ENCODE measurements around the gene PES1. TPM values are rescaled to one million over a fixed set of nuclear protein-coding genes. Genes with fewer than 3 reads are reported as not detected.

PES1 gene
- 10 to 100 TPM; 45.3 to 65.1 (median 56.4) TPM for total RNA-seq

GRCh38 chr22:30591588-30592359, at the start of gene PES1:
TSS of gene PES1 (minus strand) at chr22:30591910. CDS start at chr22:30591833, 77 bp downstream.
- Histone ChIP-seq H3K27ac (peak within 1 kb of the TSS; percentile 85 to 89), H3K4me1 (peaks cover 5 to 15% of the 10 kb centered on the region in 2 donors), H3K27me3 (no peaks in the 10 kb centered on the region), H3K9me3 (no peaks in the 10 kb centered on the region), H3K4me3 (peak within 1 kb of the TSS; percentile 80 to 93 (median 89)), H3K36me3 (peaks cover 8% of the 10 kb centered on the region)
- peak; percentile 91 for DNase-seq (ENCODE audit: low spot score in 2 of 2)
- TF ChIP-seq POLR2AphosphoS5 (IDR thresholded peaks at IDR 0.05) = peak; percentile 64 to 76 (median 68)
- no peak for TF ChIP-seq CTCF (IDR thresholded peaks at IDR 0.05)
- peak; percentile 9 for TF ChIP-seq POLR2A (IDR thresholded peaks at IDR 0.05)
- intact Hi-C loops (cut with DNase I; ENCODE audit: low total_unique reads) = loop anchor here (10.0 kb wide), 1 partner anchor 1003 kb away; no protein-coding TSS in a partner anchor

- Histone ChIP-seq H3K9me3 (no peaks in the 10 kb centered on the region), H3K4me1 (peaks cover 7 to 8% of the 10 kb centered on the region in 2 donors), H3K4me3 (no peak overlapping the region), H3K36me3 (no peaks in the 10 kb centered on the region), H3K27me3 (no peaks in the 10 kb centered on the region), H3K27ac (no peak overlapping the region)
- DNase-seq (ENCODE audit: low spot score in 2 of 2) = no peak
- intact Hi-C loops (cut with DNase I; ENCODE audit: low total_unique reads) = no loop called here
- TF ChIP-seq POLR2A (IDR thresholded peaks at IDR 0.05) (no peak), POLR2AphosphoS5 (IDR thresholded peaks at IDR 0.05) (no peak), CTCF (IDR thresholded peaks at IDR 0.05) (no peak)
Observed at GRCh38 chr22:30640839-30641430, 49.2 kb upstream of the PES1 start.

GRCh38 chr22:30640361-30640760, 48.7 kb upstream of the PES1 start:
- no peak for TF ChIP-seq CTCF (IDR thresholded peaks at IDR 0.05)
- no peak for TF ChIP-seq POLR2AphosphoS5 (IDR thresholded peaks at IDR 0.05)
- no peak for TF ChIP-seq POLR2A (IDR thresholded peaks at IDR 0.05)
- H3K27me3 ChIP-seq = no peaks in the 10 kb centered on the region
- no peak overlapping the region for H3K27ac ChIP-seq
- H3K4me1 ChIP-seq = peaks cover 7 to 8% of the 10 kb centered on the region in 2 donors
- intact Hi-C loops (cut with DNase I; ENCODE audit: low total_unique reads) = no loop called here
- no peaks in the 10 kb centered on the region for H3K9me3 ChIP-seq
- no peak for DNase-seq (ENCODE audit: low spot score in 2 of 2)
- no peaks in the 10 kb centered on the region for H3K36me3 ChIP-seq
- H3K4me3 ChIP-seq = no peak overlapping the region

- TF ChIP-seq POLR2A (IDR thresholded peaks at IDR 0.05) = no peak
- TF ChIP-seq POLR2AphosphoS5 (IDR thresholded peaks at IDR 0.05) = no peak
- TF ChIP-seq CTCF (IDR thresholded peaks at IDR 0.05) = no peak
- no peak overlapping the region for H3K27ac ChIP-seq
- H3K27me3 ChIP-seq = no peaks in the 10 kb centered on the region
- no peak for DNase-seq (ENCODE audit: low spot score in 2 of 2)
- peaks cover 10 to 13% of the 10 kb centered on the region in 2 donors for H3K4me1 ChIP-seq
- H3K4me3 ChIP-seq = peak overlapping the region in 2 of 3 donors; percentile 63 to 90
- H3K36me3 ChIP-seq = no peaks in the 10 kb centered on the region
- intact Hi-C loops (cut with DNase I; ENCODE audit: low total_unique reads) = no loop called here
- H3K9me3 ChIP-seq = no peaks in the 10 kb centered on the region
Observed at GRCh38 chr22:30637701-30638114, 46.0 kb upstream of the PES1 start.
